SK-N-SH (cell line): ENCODE results near the gene ADK.

Experiments used
- CTCF ChIP-seq: fragments of 200-600 bp; sonication (generic); IDR thresholded peaks from 2 replicates; pipeline ENCODE4 v1.6.1; 2017; ENCODE audit warnings: antibody characterized with exemption, mild to moderate bottlenecking, moderate library complexity
- SMC3 ChIP-seq: IDR thresholded peaks from 2 replicates; pipeline ENCODE4 v1.6.1; 2012; ENCODE audit warnings: low read depth, low read length, improper control_type of control experiment
- TF ChIP-seq, protein P1 (sequence below): IDR thresholded peaks from 2 replicates; pipeline ENCODE4 v1.6.1; 2012; ENCODE audit warnings: mild to moderate bottlenecking, low read depth, low read length, moderate library complexity

- no peak for TF ChIP-seq CTCF
- TF ChIP-seq, protein P1, sequence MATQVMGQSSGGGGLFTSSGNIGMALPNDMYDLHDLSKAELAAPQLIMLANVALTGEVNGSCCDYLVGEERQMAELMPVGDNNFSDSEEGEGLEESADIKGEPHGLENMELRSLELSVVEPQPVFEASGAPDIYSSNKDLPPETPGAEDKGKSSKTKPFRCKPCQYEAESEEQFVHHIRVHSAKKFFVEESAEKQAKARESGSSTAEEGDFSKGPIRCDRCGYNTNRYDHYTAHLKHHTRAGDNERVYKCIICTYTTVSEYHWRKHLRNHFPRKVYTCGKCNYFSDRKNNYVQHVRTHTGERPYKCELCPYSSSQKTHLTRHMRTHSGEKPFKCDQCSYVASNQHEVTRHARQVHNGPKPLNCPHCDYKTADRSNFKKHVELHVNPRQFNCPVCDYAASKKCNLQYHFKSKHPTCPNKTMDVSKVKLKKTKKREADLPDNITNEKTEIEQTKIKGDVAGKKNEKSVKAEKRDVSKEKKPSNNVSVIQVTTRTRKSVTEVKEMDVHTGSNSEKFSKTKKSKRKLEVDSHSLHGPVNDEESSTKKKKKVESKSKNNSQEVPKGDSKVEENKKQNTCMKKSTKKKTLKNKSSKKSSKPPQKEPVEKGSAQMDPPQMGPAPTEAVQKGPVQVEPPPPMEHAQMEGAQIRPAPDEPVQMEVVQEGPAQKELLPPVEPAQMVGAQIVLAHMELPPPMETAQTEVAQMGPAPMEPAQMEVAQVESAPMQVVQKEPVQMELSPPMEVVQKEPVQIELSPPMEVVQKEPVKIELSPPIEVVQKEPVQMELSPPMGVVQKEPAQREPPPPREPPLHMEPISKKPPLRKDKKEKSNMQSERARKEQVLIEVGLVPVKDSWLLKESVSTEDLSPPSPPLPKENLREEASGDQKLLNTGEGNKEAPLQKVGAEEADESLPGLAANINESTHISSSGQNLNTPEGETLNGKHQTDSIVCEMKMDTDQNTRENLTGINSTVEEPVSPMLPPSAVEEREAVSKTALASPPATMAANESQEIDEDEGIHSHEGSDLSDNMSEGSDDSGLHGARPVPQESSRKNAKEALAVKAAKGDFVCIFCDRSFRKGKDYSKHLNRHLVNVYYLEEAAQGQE, result no peak
- no peak for TF ChIP-seq SMC3
These were observed 582.6 kb downstream of the ADK start for GRCh38 chr10:74733612-74734011.
